ENCODE results near the gene FHIT.

DNA sequence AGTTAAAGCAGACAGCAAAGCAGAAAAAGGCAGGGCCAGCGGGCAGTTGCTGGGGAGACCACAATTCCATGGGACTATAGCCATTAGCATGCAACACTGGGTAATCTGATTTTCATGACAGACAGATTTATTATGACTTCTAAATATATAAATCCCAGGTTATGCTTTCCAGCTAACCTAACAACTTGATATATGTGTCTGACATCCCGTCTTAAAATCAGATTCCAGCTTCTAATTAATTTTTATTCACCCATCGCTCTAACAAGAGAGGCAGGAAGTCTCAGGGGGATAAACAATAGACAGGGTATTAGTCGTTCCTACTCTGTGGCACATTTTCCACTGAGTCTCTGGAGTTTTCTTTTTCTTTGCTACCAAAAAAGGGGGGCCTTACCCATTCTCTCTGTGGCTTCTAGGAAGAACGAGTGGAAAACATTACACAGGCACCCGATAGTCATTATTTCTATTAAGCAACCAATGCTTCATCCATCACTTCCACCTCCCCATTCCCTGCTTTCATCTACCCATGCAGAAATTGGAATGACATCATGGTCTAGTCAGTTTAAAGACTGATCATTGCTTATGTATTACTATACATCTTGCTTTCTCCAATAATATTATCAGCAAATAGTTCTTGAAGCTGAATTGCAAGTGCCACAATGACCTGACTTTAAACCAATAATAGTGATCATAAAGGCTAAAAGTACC lies 173.1 kb downstream of the FHIT start:
- TF ChIP-seq, protein P1, sequence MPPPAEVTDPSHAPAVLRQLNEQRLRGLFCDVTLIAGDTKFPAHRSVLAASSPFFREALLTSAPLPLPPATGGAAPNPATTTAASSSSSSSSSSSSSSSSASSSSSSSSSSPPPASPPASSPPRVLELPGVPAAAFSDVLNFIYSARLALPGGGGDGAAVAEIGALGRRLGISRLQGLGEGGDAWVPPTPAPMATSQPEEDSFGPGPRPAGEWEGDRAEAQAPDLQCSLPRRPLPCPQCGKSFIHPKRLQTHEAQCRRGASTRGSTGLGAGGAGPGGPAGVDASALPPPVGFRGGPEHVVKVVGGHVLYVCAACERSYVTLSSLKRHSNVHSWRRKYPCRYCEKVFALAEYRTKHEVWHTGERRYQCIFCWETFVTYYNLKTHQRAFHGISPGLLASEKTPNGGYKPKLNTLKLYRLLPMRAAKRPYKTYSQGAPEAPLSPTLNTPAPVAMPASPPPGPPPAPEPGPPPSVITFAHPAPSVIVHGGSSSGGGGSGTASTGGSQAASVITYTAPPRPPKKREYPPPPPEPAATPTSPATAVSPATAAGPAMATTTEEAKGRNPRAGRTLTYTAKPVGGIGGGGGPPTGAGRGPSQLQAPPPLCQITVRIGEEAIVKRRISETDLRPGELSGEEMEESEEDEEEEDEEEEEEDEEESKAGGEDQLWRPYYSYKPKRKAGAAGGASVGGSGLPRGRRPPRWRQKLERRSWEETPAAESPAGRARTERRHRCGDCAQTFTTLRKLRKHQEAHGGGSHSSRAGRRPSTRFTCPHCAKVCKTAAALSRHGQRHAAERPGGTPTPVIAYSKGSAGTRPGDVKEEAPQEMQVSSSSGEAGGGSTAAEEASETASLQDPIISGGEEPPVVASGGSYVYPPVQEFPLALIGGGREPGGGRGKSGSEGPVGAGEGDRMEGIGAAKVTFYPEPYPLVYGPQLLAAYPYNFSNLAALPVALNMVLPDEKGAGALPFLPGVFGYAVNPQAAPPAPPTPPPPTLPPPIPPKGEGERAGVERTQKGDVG (CRISPR knock-in tag; IDR thresholded peaks at IDR 0.05), result no peak
- no peak for TF ChIP-seq EGR1 (IDR thresholded peaks at IDR 0.05; ENCODE audit: borderline replicate concordance in 1 of 2, low read depth in 2 of 2, low read length in 2 of 2)
- TF ChIP-seq, protein P2, sequence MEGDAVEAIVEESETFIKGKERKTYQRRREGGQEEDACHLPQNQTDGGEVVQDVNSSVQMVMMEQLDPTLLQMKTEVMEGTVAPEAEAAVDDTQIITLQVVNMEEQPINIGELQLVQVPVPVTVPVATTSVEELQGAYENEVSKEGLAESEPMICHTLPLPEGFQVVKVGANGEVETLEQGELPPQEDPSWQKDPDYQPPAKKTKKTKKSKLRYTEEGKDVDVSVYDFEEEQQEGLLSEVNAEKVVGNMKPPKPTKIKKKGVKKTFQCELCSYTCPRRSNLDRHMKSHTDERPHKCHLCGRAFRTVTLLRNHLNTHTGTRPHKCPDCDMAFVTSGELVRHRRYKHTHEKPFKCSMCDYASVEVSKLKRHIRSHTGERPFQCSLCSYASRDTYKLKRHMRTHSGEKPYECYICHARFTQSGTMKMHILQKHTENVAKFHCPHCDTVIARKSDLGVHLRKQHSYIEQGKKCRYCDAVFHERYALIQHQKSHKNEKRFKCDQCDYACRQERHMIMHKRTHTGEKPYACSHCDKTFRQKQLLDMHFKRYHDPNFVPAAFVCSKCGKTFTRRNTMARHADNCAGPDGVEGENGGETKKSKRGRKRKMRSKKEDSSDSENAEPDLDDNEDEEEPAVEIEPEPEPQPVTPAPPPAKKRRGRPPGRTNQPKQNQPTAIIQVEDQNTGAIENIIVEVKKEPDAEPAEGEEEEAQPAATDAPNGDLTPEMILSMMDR (IDR thresholded peaks at IDR 0.05 in 2 of 3, conservative IDR thresholded peaks at IDR 0.05 in 1 of 3; ENCODE audit: control insufficient read depth in 2 of 3, extremely low read depth in 1 of 3, insufficient read depth in 1 of 3, low read depth in 3 of 3, low read length in 3 of 3), result no peak
